Naive B cell (primary cell): ENCODE results near the gene CD200R1L. TPM values are rescaled to one million over a fixed set of nuclear protein-coding genes. Genes with fewer than 3 reads are reported as not detected.

Experiments used
- ATAC-seq, 2 donors: fragments of 150-1000 bp; cut with Tn5 transposase; 2 replicates each; pipeline ENCODE4 v1.10.0; 2021; ENCODE audit warnings: low read depth in 2 of 2, mild to moderate bottlenecking in 2 of 2, moderate library complexity in 2 of 2
- DNase-seq: peaks from one replicate; pipeline ENCODE4 v3.0.0; 2022
- H3K27ac Mint-ChIP-seq, 6 donors: one replicate each; pipeline ENCODE4 v1.8.0; 2020 to 2022; ENCODE audit warnings: mild to moderate bottlenecking in 6 of 6, mixed read lengths in 6 of 6, moderate library complexity in 5 of 6, inconsistent platforms in 2 of 6
- H3K27me3 Mint-ChIP-seq, 3 donors: one replicate each; pipeline ENCODE4 v1.8.0; 2021 to 2022; ENCODE audit warnings: mixed read lengths in 3 of 3, mild to moderate bottlenecking in 1 of 3
- H3K36me3 Mint-ChIP-seq, 2 donors: one replicate each; pipeline ENCODE4 v1.8.0; 2020 to 2022; ENCODE audit warnings: mixed read lengths in 2 of 2, inconsistent platforms in 1 of 2, mild to moderate bottlenecking in 1 of 2
- H3K4me1 Mint-ChIP-seq, 3 donors: one replicate each; pipeline ENCODE4 v1.8.0; 2020 to 2022; ENCODE audit warnings: mixed read lengths in 3 of 3, inconsistent platforms in 1 of 3, mild to moderate bottlenecking in 1 of 3, moderate library complexity in 1 of 3
- H3K4me3 Mint-ChIP-seq, 8 donors: one replicate each; pipeline ENCODE4 v1.8.0; 2020 to 2022; ENCODE audit warnings: mild to moderate bottlenecking in 8 of 8, mixed read lengths in 8 of 8, moderate library complexity in 8 of 8, inconsistent platforms in 2 of 8
- H3K9me3 Mint-ChIP-seq, 7 donors: one replicate each; pipeline ENCODE4 v1.8.0; 2020 to 2022; ENCODE audit warnings: mixed read lengths in 7 of 7, mild to moderate bottlenecking in 5 of 7, inconsistent platforms in 2 of 7, moderate library complexity in 1 of 7
- polyA plus RNA-seq, 6 donors: library from polyadenylated mRNA; unstranded; fragments of 300-500 nt; fragmentation: Illumina TruSeq; gene quantifications; one replicate each; pipeline ENCODE4 v1.2.3, GENCODE V29; 2021; ENCODE audit warnings: low read depth in 6 of 6

Gene CD200R1L, protein sequence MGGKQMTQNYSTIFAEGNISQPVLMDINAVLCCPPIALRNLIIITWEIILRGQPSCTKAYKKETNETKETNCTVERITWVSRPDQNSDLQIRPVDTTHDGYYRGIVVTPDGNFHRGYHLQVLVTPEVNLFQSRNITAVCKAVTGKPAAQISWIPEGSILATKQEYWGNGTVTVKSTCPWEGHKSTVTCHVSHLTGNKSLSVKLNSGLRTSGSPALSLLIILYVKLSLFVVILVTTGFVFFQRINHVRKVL
- polyA plus RNA-seq = not detected

DNA sequence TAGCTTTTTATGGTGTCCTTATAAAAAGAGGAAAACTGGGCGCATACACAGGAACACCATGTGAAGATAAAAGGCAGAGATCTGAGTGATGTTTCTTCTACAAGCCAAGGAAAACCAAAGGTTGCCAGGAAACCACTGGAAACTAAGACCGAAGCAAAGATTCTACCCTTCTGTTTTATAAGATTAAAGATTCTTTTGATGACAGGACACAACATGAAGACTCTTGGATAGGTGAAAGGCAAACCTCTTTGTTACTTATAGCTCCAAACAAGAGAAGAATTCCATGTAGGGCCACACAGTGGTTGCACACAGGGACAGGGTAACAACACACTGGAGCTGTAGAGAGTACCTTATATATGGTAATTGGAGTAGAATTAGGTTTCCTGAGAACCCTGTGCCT lies at the start of gene CD200R1L:
Gene CD200R1L (minus strand): TSS at position 101 of the 400 bp plus-strand sequence. CDS start 17,497 bp downstream, outside the sequence.
- peak within 1 kb of the TSS in 4 of 8 donors; percentile 5 to 74 (median 40) for H3K4me3 Mint-ChIP-seq
- peaks cover 21 to 22% of the 10 kb centered on the region in 2 donors for H3K36me3 Mint-ChIP-seq
- ATAC-seq = no peak
- peaks cover 0 to 2% (median 0%) of the 10 kb centered on the region in 3 donors for H3K27me3 Mint-ChIP-seq
- H3K9me3 Mint-ChIP-seq = peaks cover 11 to 39% (median 27%) of the 10 kb centered on the region in 7 donors
- peaks cover 21 to 29% (median 23%) of the 10 kb centered on the region in 3 donors for H3K4me1 Mint-ChIP-seq
- H3K27ac Mint-ChIP-seq = peak within 1 kb of the TSS in 5 of 6 donors; percentile 4 to 82 (median 23)
- DNase-seq = no peak

DNA sequence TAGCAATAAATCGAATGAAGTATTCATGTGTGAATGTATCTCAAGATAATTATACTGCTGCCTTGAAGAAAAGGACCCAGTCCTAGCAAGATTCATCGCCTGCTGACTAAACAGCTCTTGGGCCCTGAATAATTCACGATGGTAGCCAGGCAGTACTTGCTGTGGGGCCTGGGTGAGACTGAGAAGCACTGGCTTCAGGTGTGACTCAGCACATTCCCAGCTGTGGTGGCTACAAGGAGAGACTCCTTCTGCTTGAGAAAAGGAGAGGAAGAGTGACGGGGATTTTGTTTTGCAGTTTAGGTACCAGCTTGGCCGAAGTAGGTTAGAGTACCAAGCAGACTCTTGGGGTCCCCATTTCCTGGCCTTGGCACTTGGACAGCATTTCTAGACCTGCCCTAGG lies 47.6 kb upstream of the CD200R1L start:
- H3K9me3 Mint-ChIP-seq = no peaks in the 10 kb centered on the region
- H3K4me1 Mint-ChIP-seq = peaks cover 8 to 11% (median 8%) of the 10 kb centered on the region in 3 donors
- no peak overlapping the region for H3K4me3 Mint-ChIP-seq
- peaks cover 0 to 6% (median 0%) of the 10 kb centered on the region in 3 donors for H3K27me3 Mint-ChIP-seq
- H3K27ac Mint-ChIP-seq = no peak overlapping the region
- no peaks in the 10 kb centered on the region for H3K36me3 Mint-ChIP-seq
- ATAC-seq (no peak), DNase-seq (no peak)

DNA sequence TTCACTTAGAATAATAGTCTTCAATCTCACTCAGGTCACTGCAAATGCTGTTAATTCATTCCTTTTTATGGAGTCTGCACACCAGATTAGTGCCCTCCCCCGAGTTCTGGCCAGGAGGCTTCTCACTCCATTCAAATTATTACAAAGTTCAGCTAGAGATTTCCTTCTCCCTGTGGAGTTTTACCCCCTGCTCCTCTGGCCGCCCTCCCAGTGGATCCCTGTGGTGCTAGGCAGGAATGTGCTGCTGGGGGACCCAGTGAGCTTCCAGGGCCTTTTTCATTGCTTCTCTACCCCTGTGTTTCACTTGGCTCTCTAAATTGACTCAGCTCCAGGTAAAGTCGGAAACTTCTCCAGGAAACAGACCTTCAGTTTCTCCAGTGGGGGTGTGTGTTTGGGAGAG lies 42.7 kb upstream of the CD200R1L start:
- no peak for ATAC-seq
- Mint-ChIP-seq H3K36me3 (no peaks in the 10 kb centered on the region), H3K27ac (peak overlapping the region in 2 of 6 donors; percentile 55 to 61), H3K27me3 (peaks cover 0 to 6% (median 0%) of the 10 kb centered on the region in 3 donors), H3K4me1 (peaks cover 14 to 20% (median 18%) of the 10 kb centered on the region in 3 donors), H3K4me3 (peak overlapping the region in 3 of 8 donors; percentile 4 to 59 (median 28)), H3K9me3 (no peaks in the 10 kb centered on the region)
- no peak for DNase-seq

DNA sequence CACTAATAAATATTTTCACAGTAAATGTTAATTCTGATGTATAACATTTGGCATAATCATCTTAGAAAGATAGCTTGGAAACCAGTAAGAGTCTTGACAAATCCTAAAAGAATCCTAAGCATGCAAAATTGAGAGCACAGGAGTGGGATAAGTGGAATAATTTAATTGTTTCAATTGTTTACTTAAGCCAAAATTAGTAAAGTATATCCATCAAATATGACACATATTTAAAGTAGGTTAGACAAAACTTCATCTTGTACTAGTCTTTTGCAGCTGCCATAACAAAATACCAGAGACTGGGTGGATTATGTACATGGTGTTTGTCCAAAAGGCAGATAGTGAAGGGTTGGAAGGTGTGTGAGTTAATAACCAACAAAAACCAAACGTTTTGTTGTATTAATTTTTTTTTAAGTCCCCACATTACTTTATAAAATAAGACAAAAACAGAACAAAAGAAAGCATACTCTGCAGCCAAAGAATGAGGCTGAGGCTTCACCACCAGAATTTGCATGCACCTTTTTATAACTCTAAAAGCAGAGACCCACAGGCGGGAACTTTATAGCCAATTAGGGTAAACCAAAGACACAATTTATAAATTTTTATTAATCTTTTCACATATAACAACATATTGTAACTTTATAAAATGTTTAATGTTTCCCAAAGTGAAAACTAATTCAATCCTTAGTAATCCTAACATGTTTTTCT lies 41.9 kb upstream of the CD200R1L start:
- no peak for ATAC-seq
- Mint-ChIP-seq H3K27ac (peak overlapping the region in 1 of 6 donors; percentile 27), H3K27me3 (peaks cover 0 to 6% (median 0%) of the 10 kb centered on the region in 3 donors), H3K4me1 (peaks cover 14 to 20% (median 18%) of the 10 kb centered on the region in 3 donors), H3K9me3 (no peaks in the 10 kb centered on the region), H3K4me3 (peak overlapping the region in 2 of 8 donors; percentile 28 to 37), H3K36me3 (no peaks in the 10 kb centered on the region)
- DNase-seq = no peak

DNA sequence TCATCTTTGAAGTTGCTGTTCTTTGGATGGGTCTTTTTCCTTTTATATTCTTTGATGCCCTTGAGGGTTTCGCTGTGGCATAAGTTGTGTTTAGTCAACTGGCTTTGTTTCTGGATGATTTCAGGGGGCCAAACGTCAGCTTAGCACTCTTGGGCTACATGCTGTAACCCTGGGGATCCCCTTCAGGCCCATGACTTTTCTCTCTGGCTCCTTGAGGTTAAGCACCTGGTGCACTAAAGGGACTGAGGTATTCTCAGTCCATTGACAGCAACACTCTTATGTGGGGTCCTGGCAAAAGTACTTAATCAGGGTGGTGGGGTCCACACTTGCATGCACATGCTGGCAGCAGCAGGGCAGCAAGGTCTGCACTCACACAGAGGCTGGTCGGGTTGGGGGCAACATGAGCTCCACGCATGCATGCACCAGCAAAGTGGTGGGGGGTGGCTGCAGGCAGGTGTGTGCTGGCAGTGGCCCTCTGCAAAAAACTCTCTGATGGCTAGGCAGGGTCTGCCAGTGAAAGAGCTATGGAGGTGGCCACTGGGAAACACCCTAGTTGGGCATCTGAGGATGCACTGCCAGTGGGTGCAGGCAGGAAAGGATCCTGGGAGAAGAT lies 38.1 kb upstream of the CD200R1L start:
- no peaks in the 10 kb centered on the region for H3K27me3 Mint-ChIP-seq
- peaks cover 0 to 6% of the 10 kb centered on the region in 2 donors for H3K36me3 Mint-ChIP-seq
- DNase-seq (no peak), ATAC-seq (no peak)
- no peak overlapping the region for H3K4me3 Mint-ChIP-seq
- H3K27ac Mint-ChIP-seq = peak overlapping the region in 1 of 6 donors; percentile 69
- H3K4me1 Mint-ChIP-seq = peaks cover 20 to 28% (median 21%) of the 10 kb centered on the region in 3 donors
- H3K9me3 Mint-ChIP-seq = peaks cover 0 to 5% (median 3%) of the 10 kb centered on the region in 7 donors

DNA sequence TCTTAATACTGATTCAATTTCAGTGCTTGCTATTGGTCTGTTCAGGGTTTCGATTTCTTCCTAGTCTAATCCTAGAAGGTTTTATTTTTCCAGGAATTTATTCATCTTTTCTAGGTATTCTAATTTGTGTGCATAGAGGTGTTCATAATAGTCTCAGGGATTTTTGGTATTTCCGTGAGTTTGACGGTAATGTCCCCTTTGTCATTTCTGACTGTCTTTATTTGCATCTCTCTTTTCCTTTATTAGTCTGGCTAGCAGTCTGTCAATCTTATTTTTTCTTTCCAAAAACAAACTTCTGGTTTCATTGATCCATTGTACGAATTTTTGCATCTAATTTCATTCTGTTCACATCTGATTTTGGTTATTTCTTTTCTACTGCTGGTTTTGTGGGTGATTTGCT lies 35.2 kb upstream of the CD200R1L start:
- no peak overlapping the region for H3K27ac Mint-ChIP-seq

DNA sequence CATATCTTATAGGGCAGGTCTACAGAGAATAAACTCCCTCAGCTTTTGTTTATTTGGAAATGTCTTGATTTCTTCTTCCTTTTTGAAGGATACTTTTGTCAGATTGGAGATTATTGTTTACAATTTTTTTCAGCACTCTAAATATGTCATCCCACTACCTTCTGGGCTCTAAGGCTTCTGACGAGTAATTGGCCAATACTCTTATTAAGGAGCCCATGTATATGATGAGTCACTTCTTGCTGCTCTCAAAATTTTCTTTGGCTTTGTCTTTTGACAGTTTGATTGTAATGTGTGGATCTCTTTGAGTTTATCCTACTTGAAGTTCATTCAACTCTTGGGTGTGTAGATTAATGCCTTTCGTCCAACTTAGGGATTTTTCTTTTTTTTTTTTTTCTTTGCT lies 28.9 kb upstream of the CD200R1L start:
- Mint-ChIP-seq H3K27ac (peak overlapping the region in 1 of 6 donors; percentile 14), H3K4me3 (peak overlapping the region in 2 of 8 donors; percentile 16 to 17), H3K4me1 (peaks cover 31 to 51% (median 40%) of the 10 kb centered on the region in 3 donors), H3K27me3 (no peaks in the 10 kb centered on the region), H3K9me3 (peaks cover 1 to 20% (median 8%) of the 10 kb centered on the region in 7 donors), H3K36me3 (peaks cover 0 to 16% of the 10 kb centered on the region in 2 donors)
- DNase-seq = no peak
- no peak for ATAC-seq

More for the DNA sequence above, 35.2 kb upstream of the CD200R1L start:
- H3K9me3 Mint-ChIP-seq = peaks cover 0 to 12% (median 3%) of the 10 kb centered on the region in 7 donors
- H3K4me1 Mint-ChIP-seq = peaks cover 4 to 15% (median 8%) of the 10 kb centered on the region in 3 donors
- H3K4me3 Mint-ChIP-seq = no peak overlapping the region
- peaks cover 0 to 8% of the 10 kb centered on the region in 2 donors for H3K36me3 Mint-ChIP-seq
- H3K27me3 Mint-ChIP-seq = no peaks in the 10 kb centered on the region
- ATAC-seq (no peak), DNase-seq (no peak)

DNA sequence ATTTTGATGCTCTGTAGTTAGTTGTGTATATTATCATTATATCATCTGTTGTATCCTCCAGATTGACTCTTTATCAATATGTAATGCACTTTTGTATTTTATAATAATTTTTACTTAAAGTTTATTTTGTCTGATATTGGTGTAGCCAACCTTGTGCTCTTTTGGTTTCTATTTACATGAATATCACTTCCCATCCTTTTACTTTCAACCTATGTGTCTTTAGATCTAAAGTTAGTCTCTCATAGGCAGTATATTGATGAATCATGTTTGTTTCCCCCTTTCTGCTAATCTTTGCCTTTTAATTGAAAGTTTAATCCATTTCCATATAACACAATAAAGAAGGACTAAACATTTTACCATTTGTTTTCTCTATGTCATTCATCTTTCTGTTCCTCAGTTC lies 28.1 kb upstream of the CD200R1L start:
- peaks cover 27 to 43% (median 39%) of the 10 kb centered on the region in 3 donors for H3K4me1 Mint-ChIP-seq
- DNase-seq (no peak), ATAC-seq (peak; percentile 32 to 41)
- peaks cover 7 to 24% (median 10%) of the 10 kb centered on the region in 7 donors for H3K9me3 Mint-ChIP-seq
- no peaks in the 10 kb centered on the region for H3K27me3 Mint-ChIP-seq
- peak overlapping the region in 3 of 8 donors; percentile 33 to 85 (median 85) for H3K4me3 Mint-ChIP-seq
- H3K36me3 Mint-ChIP-seq = peaks cover 0 to 17% of the 10 kb centered on the region in 2 donors
- H3K27ac Mint-ChIP-seq = peak overlapping the region in 1 of 6 donors; percentile 12

DNA sequence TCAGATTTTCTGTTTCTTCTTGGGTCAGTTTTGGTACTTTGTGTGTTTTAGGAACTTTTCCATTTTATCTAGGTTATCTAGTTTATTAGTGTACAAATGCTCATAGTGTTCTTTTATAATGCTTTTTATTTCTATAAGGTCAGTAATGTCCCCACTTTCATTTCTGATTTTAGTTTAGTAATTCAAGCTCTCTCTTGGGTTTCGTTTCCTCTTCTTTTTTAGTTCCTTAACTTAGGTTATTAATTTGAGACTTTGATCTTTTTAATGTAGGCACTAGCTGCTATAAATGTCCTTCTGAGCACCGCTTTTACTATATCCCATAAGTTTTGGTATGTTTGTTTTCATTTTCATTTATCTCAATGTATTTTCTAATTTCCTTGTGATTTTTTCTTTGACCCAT lies 27.0 kb upstream of the CD200R1L start:
- peak overlapping the region in 5 of 6 donors; percentile 8 to 82 (median 38) for H3K27ac Mint-ChIP-seq
- peaks cover 0 to 23% of the 10 kb centered on the region in 2 donors for H3K36me3 Mint-ChIP-seq
- peak; percentile 83 to 89 for ATAC-seq
- peak overlapping the region; percentile 4 to 85 (median 64) for H3K4me3 Mint-ChIP-seq
- H3K27me3 Mint-ChIP-seq = no peaks in the 10 kb centered on the region
- peaks cover 10 to 30% (median 17%) of the 10 kb centered on the region in 7 donors for H3K9me3 Mint-ChIP-seq
- peak; percentile 34 for DNase-seq
- H3K4me1 Mint-ChIP-seq = peaks cover 27 to 41% (median 39%) of the 10 kb centered on the region in 3 donors

DNA sequence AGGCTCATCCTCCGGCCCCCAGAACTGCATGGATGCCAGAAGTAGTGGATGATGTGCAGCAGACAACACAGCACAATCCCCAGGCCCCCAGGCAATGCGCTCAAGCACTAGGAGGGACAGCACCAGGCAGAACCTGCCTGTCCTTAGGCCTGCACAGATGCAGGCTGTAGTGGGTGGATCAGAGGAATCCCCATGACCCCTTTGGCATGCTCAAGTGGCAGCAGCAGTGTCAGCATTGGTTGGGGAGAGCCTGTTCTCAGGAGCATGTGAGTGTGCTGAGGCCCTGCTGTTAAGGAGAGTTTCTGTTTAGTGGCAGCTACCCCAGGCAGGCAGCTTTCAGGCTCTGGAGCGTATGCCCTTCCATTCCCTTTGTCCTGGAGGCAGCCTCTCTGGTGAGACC lies 25.1 kb upstream of the CD200R1L start:
- peaks cover 27 to 41% (median 39%) of the 10 kb centered on the region in 3 donors for H3K4me1 Mint-ChIP-seq
- H3K27ac Mint-ChIP-seq = no peak overlapping the region
- DNase-seq (no peak), ATAC-seq (no peak)
- H3K27me3 Mint-ChIP-seq = no peaks in the 10 kb centered on the region
- peak overlapping the region in 1 of 8 donors; percentile 35 for H3K4me3 Mint-ChIP-seq
- H3K9me3 Mint-ChIP-seq = peaks cover 10 to 37% (median 17%) of the 10 kb centered on the region in 7 donors
- H3K36me3 Mint-ChIP-seq = peaks cover 0 to 23% of the 10 kb centered on the region in 2 donors

DNA sequence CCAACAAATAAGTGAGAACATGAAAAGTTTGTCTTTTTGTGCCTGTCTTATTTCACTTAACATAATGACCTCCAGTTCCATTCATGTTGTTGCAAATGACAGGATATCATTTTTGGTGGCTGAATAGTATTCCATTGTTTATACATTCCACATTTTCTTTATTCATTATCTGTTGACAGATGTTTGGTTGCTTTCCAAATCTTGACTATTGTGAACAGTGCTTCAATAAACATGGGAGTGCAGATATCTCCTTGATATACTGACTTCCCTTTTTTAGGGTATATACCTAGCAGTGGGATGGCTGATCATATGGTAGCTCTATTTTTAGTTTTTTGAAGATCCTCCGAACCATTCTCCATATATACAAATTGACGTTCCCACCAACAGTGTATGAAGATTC lies 19.1 kb upstream of the CD200R1L start:
- Mint-ChIP-seq H3K4me1 (peaks cover 4 to 5% (median 5%) of the 10 kb centered on the region in 3 donors), H3K9me3 (peaks cover 5 to 34% (median 19%) of the 10 kb centered on the region in 7 donors), H3K27me3 (no peaks in the 10 kb centered on the region), H3K4me3 (no peak overlapping the region), H3K27ac (no peak overlapping the region), H3K36me3 (peaks cover 0 to 17% of the 10 kb centered on the region in 2 donors)
- no peak for DNase-seq
- no peak for ATAC-seq

DNA sequence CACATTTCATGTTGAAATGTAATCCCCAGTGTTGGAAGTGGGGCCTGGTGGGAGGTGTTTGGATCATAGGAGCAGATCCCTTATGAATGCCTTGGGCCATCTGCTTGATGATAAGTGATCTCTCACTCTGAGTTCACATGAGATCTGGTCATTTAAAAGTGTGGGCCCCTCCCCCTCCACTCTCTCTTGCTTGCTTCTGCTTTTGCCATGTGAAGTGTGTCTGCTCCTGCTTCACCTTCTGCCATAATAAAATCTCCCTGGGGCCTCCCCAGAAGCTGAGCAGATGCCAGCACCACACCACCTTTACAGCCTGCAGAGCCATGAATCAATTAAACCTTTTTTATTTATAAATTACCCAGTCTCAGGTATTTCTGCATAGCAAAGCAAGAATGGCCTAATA lies 14.2 kb upstream of the CD200R1L start:
- Mint-ChIP-seq H3K27ac (no peak overlapping the region), H3K27me3 (no peaks in the 10 kb centered on the region), H3K36me3 (no peaks in the 10 kb centered on the region), H3K4me1 (peaks cover 35 to 40% (median 39%) of the 10 kb centered on the region in 3 donors), H3K9me3 (peaks cover 0 to 10% (median 8%) of the 10 kb centered on the region in 7 donors), H3K4me3 (peak overlapping the region in 1 of 8 donors; percentile 47)
- DNase-seq = no peak
- peak; percentile 39 to 54 for ATAC-seq
